NCI-H1417 (cell line): ENCODE measurements around the gene GKN1.

Experiments used
- DNase-seq, 3 experiments: peaks; one replicate each; lab custom pipeline; 2025; lab: John Stamatoyannopoulos, UW

The GKN1 gene

DNA sequence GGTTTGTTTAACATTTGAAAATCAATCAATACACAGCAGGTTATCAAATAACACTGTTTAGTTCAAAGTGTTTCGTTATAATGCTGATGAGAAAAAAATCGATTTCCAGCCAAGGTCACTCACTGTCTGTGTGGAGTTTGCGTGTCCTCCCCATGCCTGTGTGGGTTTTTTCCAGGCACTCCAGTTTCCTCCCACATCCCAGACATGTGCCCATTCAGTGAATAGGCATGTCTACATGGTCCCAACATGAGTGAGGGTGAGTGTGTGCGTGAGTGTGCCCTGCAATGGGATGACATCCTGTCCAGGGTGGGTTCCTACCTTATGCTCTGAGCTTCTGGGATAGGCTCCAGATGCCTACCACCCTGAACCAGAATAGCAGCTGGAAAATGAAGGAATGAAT is 13.1 kb upstream of the GKN1 start:
- no peak for DNase-seq

GRCh38 chr2:68964282-68964681 is 10.2 kb upstream of the GKN1 start:
- DNase-seq, result no peak

GRCh38 chr2:68968221-68968620 is 6.2 kb upstream of the GKN1 start:
- DNase-seq, result no peak

- no peak for DNase-seq
Observed at GRCh38 chr2:68969736-68970490, 4.5 kb upstream of the GKN1 start.

- no peak for DNase-seq
Observed at GRCh38 chr2:68970566-68971265, 3.7 kb upstream of the GKN1 start.

- DNase-seq, result no peak
Observed at GRCh38 chr2:68971591-68972231, 2.7 kb upstream of the GKN1 start.

- DNase-seq, result no peak
Observed at GRCh38 chr2:68974946-68975665, 670 bp downstream of the GKN1 start.

- DNase-seq, result no peak
Observed at GRCh38 chr2:68975844-68976243, 1.4 kb downstream of the GKN1 start.

DNA sequence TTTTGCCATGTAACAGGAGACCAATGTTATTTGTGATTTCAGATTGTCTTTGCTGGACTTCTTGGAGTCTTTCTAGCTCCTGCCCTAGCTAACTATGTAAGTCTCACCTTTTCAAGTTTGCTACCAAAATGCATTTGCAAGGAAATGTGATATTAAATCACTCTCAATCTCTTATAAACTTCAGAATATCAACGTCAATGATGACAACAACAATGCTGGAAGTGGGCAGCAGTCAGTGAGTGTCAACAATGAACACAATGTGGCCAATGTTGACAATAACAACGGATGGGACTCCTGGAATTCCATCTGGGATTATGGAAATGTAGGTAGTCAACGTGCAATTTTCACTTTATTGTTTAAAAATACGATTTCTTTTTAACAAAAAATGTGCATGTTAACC is 3.0 kb downstream of the GKN1 start:
- no peak for DNase-seq

- no peak for DNase-seq
Observed at GRCh38 chr2:68978098-68978497, 3.7 kb downstream of the GKN1 start.

DNA sequence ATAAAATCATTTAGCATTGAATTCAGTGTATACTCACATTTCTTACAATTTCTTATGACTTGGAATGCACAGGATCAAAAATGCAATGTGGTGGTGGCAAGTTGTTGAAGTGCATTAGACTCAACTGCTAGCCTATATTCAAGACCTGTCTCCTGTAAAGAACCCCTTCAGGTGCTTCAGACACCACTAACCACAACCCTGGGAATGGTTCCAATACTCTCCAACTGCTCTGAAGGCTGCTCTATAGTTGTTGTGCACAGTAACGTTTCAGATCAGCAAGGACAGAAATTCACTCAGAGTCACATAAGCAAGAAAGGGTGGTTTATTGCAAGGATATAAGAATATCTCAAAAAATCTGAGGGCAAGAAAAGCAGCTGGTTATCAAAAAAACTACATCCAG is 6.5 kb downstream of the GKN1 start:
- DNase-seq, result peak in 1 of 3 experiments; percentile 59

DNA sequence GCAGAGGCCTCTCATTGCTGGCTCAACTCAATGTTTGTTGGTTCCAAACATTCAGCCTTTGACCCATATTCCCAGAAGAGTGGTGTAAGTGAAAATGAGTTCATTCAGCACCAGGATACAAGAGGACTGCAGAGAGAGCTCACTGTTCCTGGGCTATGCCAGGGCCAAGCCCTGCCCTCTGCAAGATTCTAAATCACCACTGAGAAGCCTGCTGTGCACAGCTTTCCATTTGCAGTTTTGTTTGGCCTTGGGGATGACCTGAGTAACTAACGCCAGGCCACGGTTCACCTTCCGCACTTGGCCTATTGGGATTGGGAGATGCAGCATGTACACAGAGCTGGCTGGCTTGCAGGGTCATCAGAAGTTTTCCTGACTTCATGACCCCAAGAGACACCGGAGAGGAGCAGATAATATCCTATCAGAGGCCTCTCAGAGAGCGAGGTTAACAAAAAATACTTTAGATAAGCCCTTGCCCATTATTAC is 12.6 kb downstream of the GKN1 start:
- no peak for DNase-seq

DNA sequence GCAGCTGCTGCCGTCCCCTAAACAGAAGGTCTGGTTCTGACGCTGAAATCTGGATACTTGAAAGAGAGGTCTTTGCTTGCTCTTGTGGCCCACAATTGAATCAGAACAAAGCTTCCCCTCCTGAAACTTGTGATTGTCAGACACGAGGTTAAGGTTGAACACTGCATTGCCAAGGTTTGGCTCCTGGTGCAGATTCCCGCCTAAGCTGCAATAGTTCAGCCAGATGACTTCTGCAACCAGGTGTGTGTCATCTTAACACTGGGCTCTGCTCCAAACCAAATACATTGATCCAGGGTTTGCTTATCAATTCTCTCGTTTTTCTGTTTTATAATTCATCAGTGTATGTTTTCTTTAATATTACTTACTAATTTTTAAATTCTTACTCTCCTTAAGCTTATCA is 14.6 kb downstream of the GKN1 start:
- no peak for DNase-seq

DNA sequence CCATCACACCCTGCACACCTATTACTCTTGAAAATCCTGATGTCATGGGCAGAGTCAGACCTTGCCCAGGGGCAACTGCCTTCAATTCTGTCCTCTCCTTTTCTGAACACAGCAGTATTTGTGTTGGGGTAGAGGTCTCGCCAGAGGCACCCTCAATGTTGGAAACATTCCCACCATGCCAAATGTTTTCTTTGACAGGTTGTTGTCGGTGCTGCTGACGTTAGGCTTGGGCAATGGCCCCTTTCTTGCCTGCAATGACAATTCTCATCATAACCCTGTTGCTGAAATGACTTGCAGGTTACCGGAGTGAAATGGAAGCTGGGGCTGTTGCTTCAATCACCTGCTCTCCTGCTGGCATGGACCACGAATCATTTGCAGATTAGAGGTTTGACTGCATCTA is 17.9 kb downstream of the GKN1 start:
- DNase-seq, result no peak

- DNase-seq, result no peak
Observed at GRCh38 chr2:68992933-68993332, 18.5 kb downstream of the GKN1 start.

DNA sequence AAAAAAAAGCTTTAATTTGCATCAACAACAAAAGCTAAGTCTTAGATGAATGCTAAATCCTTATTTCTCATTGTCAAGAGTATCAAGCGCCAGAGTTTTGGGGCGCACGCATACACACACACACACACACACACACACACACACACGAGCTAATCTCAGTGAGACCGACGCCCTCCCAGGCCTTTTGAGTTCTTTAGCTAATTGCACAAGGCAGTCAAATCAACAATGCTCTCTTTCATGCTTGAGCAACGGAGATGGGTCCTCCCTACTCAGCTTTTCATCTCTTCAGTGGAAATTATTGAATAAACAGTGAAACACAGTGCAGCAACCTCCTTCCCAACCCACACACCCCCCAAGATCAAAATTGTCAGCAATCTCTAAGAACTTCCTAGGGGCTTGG is 19.2 kb downstream of the GKN1 start:
- peak in 2 of 3 experiments; percentile 12 to 51 for DNase-seq

DNA sequence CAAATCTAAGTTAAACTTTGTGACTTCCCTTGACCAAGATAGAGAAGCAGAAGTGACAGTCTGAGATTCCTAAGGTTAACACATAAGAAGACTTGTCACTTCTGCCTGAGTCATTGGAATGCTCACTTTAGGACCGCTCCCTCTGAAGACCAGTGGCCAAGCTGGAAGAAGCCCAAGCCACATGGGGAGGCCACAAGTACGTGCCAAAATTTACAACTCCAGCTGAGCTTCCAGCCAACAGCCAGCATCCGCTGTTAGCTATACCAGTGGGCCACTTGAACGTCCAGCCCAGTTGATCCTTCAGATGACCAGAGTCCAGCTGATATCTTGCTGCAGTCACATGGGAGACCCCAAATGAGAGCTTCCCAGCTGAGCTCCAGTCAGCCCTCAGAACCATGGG is 20.4 kb downstream of the GKN1 start:
- DNase-seq, result no peak

GRCh38 chr2:68995916-68996315 is 21.5 kb downstream of the GKN1 start:
- DNase-seq, result peak in 1 of 3 experiments; percentile 34

DNA sequence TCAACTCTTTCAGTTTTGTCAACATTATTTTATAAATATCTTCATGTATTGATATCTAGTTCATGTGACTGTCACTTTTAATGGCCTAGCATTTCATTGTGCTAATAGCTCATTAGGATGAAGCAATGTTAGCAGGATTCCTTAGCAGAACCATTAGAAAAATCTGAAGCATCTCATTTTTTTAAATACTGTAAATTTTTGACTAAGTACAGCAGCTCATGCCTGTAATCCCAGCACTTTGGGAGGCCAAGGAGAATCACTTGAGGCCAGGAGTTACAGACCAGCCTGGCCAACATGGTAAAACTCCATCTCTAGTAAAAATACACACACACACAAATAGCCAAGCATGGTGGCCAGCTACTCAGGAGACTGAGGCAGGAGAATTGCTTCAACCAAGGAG is 23.0 kb downstream of the GKN1 start:
- DNase-seq, result no peak

GRCh38 chr2:69001879-69002278 is 27.4 kb downstream of the GKN1 start:
- no peak for DNase-seq

DNA sequence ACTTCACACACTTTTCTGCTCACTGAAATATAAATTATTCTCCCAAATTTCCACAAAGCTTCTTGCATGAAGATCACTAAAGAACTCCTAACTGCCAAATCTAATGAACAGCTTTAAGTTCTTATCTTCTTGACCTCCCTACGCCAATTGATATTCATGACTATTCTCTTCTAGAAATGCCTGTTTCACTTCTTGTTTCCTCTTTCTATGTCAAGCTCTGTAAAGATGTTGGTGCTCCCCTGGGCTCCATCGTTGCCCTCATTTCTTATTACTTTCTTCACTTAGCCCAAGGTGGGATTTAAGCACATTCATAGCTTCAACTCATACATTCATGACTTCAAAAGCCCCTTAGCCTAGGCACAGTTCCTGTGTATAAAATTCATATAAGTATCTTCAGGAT is 29.3 kb downstream of the GKN1 start:
- no peak for DNase-seq

- no peak for DNase-seq
Observed at GRCh38 chr2:69007169-69007568, 32.7 kb downstream of the GKN1 start.
